IMR-90 (cell line): Measurements from ENCODE around the gene TBC1D24.

Experiments used
- BHLHE40 ChIP-seq: fragments of 150-350 bp; IDR thresholded peaks from 2 replicates; pipeline ENCODE4 v1.6.1; 2016; ENCODE audit warnings: mild to moderate bottlenecking, low read depth, low read length
- CEBPB ChIP-seq: IDR thresholded peaks from 2 replicates; pipeline ENCODE4 v1.6.1; 2012; ENCODE audit warnings: low read depth, low read length, improper control_type of control experiment
- CHD1 ChIP-seq: IDR thresholded peaks from 2 replicates; pipeline ENCODE4 v1.6.1; 2012; ENCODE audit warnings: low read depth, low read length, improper control_type of control experiment
- CTCF ChIP-seq: conservative IDR thresholded peaks from 2 replicates; pipeline ENCODE4 v1.5.1; 2012; ENCODE audit warnings: mild to moderate bottlenecking, low read depth, low read length, improper control_type of control experiment
- ELK1 ChIP-seq: fragments of 150-350 bp; IDR thresholded peaks from 2 replicates; pipeline ENCODE4 v1.6.1; 2016; ENCODE audit warnings: low read depth, mild to moderate bottlenecking, low read length, moderate library complexity, borderline replicate concordance
- FOS ChIP-seq: fragments of 150-350 bp; IDR thresholded peaks from 2 replicates; pipeline ENCODE4 v1.6.1; 2016; ENCODE audit warnings: low read depth, low read length
- MAFK ChIP-seq: IDR thresholded peaks from 2 replicates; pipeline ENCODE4 v1.6.1; 2012; ENCODE audit warnings: low read depth, low read length, improper control_type of control experiment
- MXI1 ChIP-seq: IDR thresholded peaks from 2 replicates; pipeline ENCODE4 v1.6.1; 2012; ENCODE audit warnings: low read depth, mild to moderate bottlenecking, low read length, moderate library complexity, borderline replicate concordance
- POLR2A ChIP-seq: IDR thresholded peaks from 2 replicates; pipeline ENCODE4 v1.6.1; 2012; ENCODE audit warnings: mild to moderate bottlenecking, low read depth, low read length
- RAD21 ChIP-seq: IDR thresholded peaks from 2 replicates; pipeline ENCODE4 v1.6.1; 2012; ENCODE audit warnings: low read length, improper control_type of control experiment
- RFX5 ChIP-seq: IDR thresholded peaks from 2 replicates; pipeline ENCODE4 v1.8.0; 2012; ENCODE audit warnings: low read depth, mild to moderate bottlenecking, low read length, moderate library complexity
- SMC3 ChIP-seq: fragments of 150-350 bp; IDR thresholded peaks from 2 replicates; pipeline ENCODE4 v1.6.1; 2016; ENCODE audit warnings: low read depth, mild to moderate bottlenecking, antibody characterized with exemption, low read length, moderate library complexity
- USF2 ChIP-seq: fragments of 150-350 bp; IDR thresholded peaks from 2 replicates; pipeline ENCODE4 v1.6.1; 2017; ENCODE audit warnings: mild to moderate bottlenecking, antibody characterized with exemption, low read length, low read depth

GRCh38 chr16:2516391-2517240 lies 41.7 kb downstream of the TBC1D24 start:
- TF ChIP-seq CTCF (no peak), POLR2A (no peak), MXI1 (no peak), RFX5 (no peak), SMC3 (no peak), FOS (no peak), MAFK (no peak), RAD21 (no peak), ELK1 (no peak), BHLHE40 (no peak), USF2 (peak; percentile 20; the same call in 1 of the 2 replicates), CEBPB (no peak), CHD1 (no peak)
